GM12865 (cell line): Measurements from ENCODE around the gene ATP9B.

Source experiments
- DNase-seq: peaks from one replicate; pipeline ENCODE4 v3.0.0; 2010; ENCODE audit warnings: low read depth
- H3K4me3 ChIP-seq: 2 replicates; pipeline ENCODE4 v1.5.1; 2011; ENCODE audit warnings: mild to moderate bottlenecking, low read depth, low read length, control low read depth
- CTCF ChIP-seq: IDR thresholded peaks from 2 replicates; pipeline ENCODE4 v1.5.1; 2011; ENCODE audit warnings: low read length, control low read depth, low read depth, inconsistent platforms; ENCODE audit not compliant: insufficient read depth; ENCODE audit errors: missing control alignments

The ATP9B gene

GRCh38 chr18:79366177-79367094, 297.2 kb downstream of the ATP9B start:
- DNase-seq, result no peak
- H3K4me3 ChIP-seq, result no peak overlapping the region

GRCh38 chr18:79367480-79367879, 298.3 kb downstream of the ATP9B start:
- no peak overlapping the region for H3K4me3 ChIP-seq

More at GRCh38 chr18:79366177-79367094, 297.2 kb downstream of the ATP9B start:
- TF ChIP-seq CTCF, result no peak

GRCh38 chr18:79367989-79368388, 298.8 kb downstream of the ATP9B start:
- no peak overlapping the region for H3K4me3 ChIP-seq
- DNase-seq, result no peak
- TF ChIP-seq CTCF, result no peak

More at GRCh38 chr18:79367480-79367879, 298.3 kb downstream of the ATP9B start:
- no peak for TF ChIP-seq CTCF
- no peak for DNase-seq

GRCh38 chr18:79368681-79369080, 299.5 kb downstream of the ATP9B start:
- no peak for DNase-seq
- no peak for TF ChIP-seq CTCF
- H3K4me3 ChIP-seq, result no peak overlapping the region

GRCh38 chr18:79371561-79372121, 302.4 kb downstream of the ATP9B start:
- H3K4me3 ChIP-seq, result no peak overlapping the region
- no peak for TF ChIP-seq CTCF
- DNase-seq, result peak; percentile 36

- H3K4me3 ChIP-seq, result no peak overlapping the region
- DNase-seq, result no peak
- no peak for TF ChIP-seq CTCF
Measured at GRCh38 chr18:79372461-79372860, 303.3 kb downstream of the ATP9B start.
